GM21515 (cell line): ENCODE results near the gene ZMYND8.
A peak's percentile ranks its signal among the peaks of the same experiment; 100 is the strongest.
"Not testable (repeated sequence)": the region's sequence is repeated elsewhere in the genome, so short reads cannot be mapped to it uniquely, and the experiment has no call there.

Experiments used
- ATAC-seq: cut with Tn5 transposase; IDR thresholded peaks from one replicate; pipeline ENCODE4 v1.9.1; 2021; ENCODE audit not compliant: unreplicated experiment

Gene ZMYND8

DNA sequence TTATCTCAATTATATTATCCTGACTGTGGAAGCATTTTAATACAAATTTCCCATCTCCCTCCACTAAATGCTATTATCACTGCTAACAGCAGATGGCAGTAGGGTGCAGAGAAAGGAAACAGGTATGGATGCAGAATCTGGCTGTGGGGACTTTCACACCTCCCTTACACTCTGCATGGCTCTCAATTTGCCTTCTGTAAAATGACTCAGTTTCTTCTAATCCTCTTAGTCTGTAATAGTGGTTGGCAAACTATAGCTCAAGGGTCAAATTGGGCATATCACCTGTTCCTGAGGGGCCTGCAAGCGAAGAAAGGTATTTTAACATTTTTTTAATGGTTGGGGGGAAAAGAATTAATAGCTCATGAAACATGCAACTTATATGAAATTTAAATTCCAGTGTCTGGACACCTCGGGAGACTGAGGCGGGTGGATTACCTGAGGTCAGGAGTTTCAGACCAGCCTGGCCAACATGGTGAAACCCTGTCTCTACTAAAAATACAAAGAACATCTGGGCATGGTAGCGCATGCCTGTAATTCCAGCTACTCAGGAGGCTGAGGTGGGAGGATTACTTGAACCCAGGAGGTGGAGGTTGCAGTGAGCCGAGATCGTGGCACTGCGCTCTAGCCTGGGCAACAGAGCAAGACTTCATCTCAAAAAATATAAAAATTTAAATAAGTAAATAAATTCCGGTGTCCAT is 83.5 kb downstream of the ZMYND8 start:
- no peak for ATAC-seq

DNA sequence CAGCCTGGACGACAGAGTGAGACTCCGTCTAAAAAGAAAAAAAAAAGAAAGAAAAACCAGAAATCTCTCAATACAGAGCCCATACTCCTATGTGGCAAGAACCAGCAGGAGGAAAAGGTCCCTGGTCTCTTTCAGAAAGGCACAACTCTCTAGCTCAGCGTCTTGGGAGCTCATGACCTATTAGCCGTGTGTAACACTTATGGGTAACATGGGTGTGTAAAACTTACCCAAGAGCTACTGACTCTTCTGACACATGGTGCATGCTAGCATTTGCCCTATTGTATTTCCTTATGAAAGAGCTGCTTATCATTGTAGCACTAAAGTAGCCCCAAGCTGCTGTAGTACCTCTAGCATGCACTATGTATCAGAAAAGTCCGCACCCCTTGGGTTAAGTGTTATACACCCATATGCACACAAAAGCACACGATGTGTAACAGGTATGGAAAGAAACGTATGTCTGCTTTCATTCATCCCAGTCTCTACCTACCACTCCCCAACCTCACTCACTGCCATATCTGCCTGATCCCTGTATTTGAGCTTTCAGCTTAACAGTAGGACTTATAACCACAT is 85.4 kb downstream of the ZMYND8 start:
- ATAC-seq, result no peak

- no peak for ATAC-seq
Observed at GRCh38 chr20:47269309-47270165, 87.0 kb downstream of the ZMYND8 start.

- ATAC-seq, result no peak
Observed at GRCh38 chr20:47267621-47268020, 88.9 kb downstream of the ZMYND8 start.

- ATAC-seq, result no peak
Observed at GRCh38 chr20:47266847-47267515, 89.5 kb downstream of the ZMYND8 start.

DNA sequence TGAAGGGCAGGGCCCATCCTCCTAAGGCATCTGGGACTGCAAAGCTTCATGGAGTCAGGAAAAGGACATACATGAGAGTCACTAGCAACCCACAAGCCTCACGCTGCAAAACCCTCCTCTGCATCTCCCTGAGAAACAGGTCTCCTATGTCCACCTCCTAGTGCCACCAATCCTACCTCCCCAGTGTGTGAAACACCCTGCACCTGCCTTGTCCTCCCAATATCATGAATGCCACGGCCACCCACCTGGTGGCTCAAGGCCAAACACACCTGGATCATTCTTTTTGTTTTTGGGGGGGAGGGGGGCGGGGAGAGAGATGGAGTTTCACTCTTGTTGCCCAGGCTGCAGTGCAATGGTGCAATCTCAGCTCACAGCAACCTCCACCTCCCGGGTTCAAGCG is 90.5 kb downstream of the ZMYND8 start:
- ATAC-seq, result no peak

- no peak for ATAC-seq
Observed at GRCh38 chr20:47265214-47265613, 91.3 kb downstream of the ZMYND8 start.

GRCh38 chr20:47264137-47264769 is 92.2 kb downstream of the ZMYND8 start:
- not testable (repeated sequence) for ATAC-seq

- no peak for ATAC-seq
Observed at GRCh38 chr20:47263465-47264084, 92.9 kb downstream of the ZMYND8 start.

GRCh38 chr20:47263080-47263464 is 93.4 kb downstream of the ZMYND8 start:
- no peak for ATAC-seq

- ATAC-seq, result no peak
Observed at GRCh38 chr20:47262365-47263013, 94.0 kb downstream of the ZMYND8 start.

DNA sequence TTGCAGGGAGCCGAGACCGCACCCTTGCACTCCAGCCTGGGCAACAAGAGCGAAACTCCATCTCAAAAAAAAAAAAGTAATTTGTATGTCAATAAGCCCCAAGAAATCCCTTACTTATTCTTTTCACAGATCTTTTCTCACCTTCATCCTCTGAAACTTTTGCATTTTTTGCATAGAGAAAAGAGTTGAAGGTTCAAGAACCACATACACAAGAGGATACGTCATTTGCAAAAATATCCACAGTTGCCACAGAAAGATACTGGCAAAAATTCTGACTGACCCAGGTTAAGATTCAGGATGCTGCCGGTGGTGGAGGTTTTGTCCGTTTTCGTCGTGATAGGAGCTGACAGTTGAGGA is 94.5 kb downstream of the ZMYND8 start:
- ATAC-seq, result no peak

- ATAC-seq, result not testable (repeated sequence)
Observed at GRCh38 chr20:47261161-47261774, 95.2 kb downstream of the ZMYND8 start.

DNA sequence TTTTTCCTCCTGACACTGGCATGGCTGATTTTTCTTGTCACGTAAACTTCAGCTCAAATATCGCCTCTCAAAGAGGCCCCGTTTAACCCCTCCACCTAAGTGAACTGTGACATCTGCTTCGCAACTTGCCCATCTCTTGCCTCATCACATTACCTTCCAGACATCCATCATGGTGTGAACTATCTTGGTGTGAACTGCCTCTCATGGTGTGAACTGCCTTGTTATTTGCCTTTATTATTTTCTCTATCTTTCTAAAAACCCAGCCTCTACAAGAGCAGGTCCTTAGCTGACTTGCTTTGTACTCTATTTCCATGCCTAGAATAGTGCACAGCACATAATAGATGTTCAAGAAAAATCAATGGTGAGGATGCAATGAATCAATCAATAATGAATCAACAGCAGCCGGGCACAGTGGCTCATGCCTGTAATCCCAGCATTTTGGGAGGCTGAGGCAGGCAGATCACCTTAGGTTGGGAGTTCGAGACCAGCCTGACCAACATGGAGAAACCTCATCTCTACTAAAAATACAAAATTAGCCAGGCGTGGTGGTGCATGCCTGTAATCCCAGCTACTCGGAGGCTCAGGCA is 95.9 kb downstream of the ZMYND8 start:
- not testable (repeated sequence) for ATAC-seq

GRCh38 chr20:47258745-47259695 is 97.5 kb downstream of the ZMYND8 start:
- ATAC-seq, result peak; percentile 37

GRCh38 chr20:47257771-47258170 is 98.7 kb downstream of the ZMYND8 start:
- ATAC-seq, result no peak

DNA sequence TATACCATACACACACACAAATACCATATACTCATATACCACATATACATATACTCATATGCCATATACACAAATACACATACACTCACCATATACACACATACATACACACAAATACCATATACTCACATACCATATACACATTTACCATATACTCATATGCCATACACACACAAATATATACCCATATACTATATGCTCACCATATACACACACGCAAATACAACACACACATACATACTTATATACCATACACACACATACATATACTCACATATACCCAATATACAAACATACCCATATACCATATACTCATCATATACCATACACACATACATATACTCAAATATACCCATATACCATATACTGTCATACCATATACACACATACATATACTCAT is 99.2 kb downstream of the ZMYND8 start:
- no peak for ATAC-seq

DNA sequence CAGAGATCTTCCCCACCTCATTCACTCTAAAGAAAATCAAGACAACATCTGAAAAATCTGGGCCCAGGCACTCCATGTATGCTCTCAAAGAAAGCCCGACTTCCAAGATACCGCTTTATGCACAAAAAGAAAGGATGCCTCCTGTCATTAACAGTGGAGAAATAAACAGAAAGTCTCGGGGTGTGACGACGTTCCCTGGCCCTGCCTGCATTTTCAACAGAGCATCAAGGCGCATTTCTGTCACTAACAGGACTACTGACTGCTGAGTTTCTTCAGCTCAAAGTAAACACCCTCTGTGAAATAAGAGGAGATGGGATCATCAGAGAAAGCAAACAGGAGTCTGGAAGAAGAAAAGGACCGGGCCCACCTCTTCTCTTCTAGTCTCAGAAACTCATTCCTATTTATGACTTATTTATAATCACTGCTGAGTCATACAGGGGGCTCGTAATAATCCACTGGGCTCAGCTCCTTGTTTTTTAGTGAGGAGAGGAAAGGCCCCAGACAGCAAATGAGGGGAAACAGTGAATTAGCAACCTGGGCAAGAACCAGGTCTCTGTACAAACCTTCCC is 99.7 kb downstream of the ZMYND8 start:
- ATAC-seq, result no peak
